Thoracic aorta (tissue), 2 donors: Measurements from ENCODE around the gene TRIM44. TPM values are rescaled to one million over a fixed set of nuclear protein-coding genes. Genes with fewer than 3 reads are reported as not detected.

Experiments
- ATAC-seq: fragments of 150-250 bp; one replicate; pipeline ENCODE4 v1.8.0; 2017; ENCODE audit warnings: low read depth; ENCODE audit not compliant: insufficient number of reproducible peaks, low FRiP score
- DNase-seq: peaks from one replicate; pipeline ENCODE4 v3.0.0-alpha.2; 2020; ENCODE audit warnings: low spot score
- H3K27ac ChIP-seq, 2 donors: fragments of 200-600 bp; sonication (generic); 1 replicate in 1 of 2; 2 replicates in 1 of 2; pipeline ENCODE4 v1.5.1; 2016; ENCODE audit warnings: mild to moderate bottlenecking in 2 of 2, moderate library complexity in 2 of 2
- H3K27me3 ChIP-seq: fragments of 200-600 bp; sonication (generic); replicated peaks from 2 replicates; pipeline ENCODE4 v1.6.0; 2016; ENCODE audit warnings: mild to moderate bottlenecking; ENCODE audit not compliant: insufficient read depth
- H3K36me3 ChIP-seq: fragments of 200-600 bp; sonication (generic); one replicate; pipeline ENCODE4 v1.5.1; 2016
- H3K4me1 ChIP-seq, 2 donors: fragments of 200-600 bp; sonication (generic); 1 replicate in 1 of 2; 2 replicates in 1 of 2; pipeline versions ENCODE4 v1.5.1 to v1.6.0; 2016; ENCODE audit warnings: low read depth in 2 of 2, mild to moderate bottlenecking in 1 of 2; ENCODE audit not compliant: control insufficient read depth in 1 of 2
- H3K4me3 ChIP-seq: fragments of 200-600 bp; sonication (generic); 2 replicates; pipeline ENCODE4 v1.5.1; 2016; ENCODE audit warnings: mild to moderate bottlenecking
- H3K9me3 ChIP-seq: fragments of 200-600 bp; sonication (generic); 2 replicates; pipeline ENCODE4 v1.5.1; 2016
- CTCF ChIP-seq: fragments of 200-600 bp; sonication (generic); IDR thresholded peaks from one replicate; pipeline ENCODE4 v1.5.1; 2019; ENCODE audit warnings: antibody characterized with exemption
- total RNA-seq, 2 donors: library from RNA; depleted of rRNA; stranded (reverse); fragments of >200 nt; gene quantifications; one replicate each; pipeline versions ENCODE4 v1.1.0 to v1.2.3, GENCODE V29; 2016

The TRIM44 gene
- total RNA-seq, 2 donors from 2014 or later: 26.0 to 26.8 TPM

- Histone ChIP-seq H3K4me3 (no peak overlapping the region), H3K27me3 (no peaks in the 10 kb centered on the region), H3K9me3 (no peaks in the 10 kb centered on the region), H3K27ac (no peak overlapping the region), H3K36me3 (no peaks in the 10 kb centered on the region), H3K4me1 (peaks cover 11 to 31% of the 10 kb centered on the region in 2 donors)
- no peak for ATAC-seq
- no peak for TF ChIP-seq CTCF
- DNase-seq: no peak
Observed at GRCh38 chr11:35678471-35678870, 15.9 kb downstream of the TRIM44 start.

GRCh38 chr11:35678975-35679374 lies 16.4 kb downstream of the TRIM44 start:
- ATAC-seq (no peak), DNase-seq (no peak)
- Histone ChIP-seq H3K4me3 (no peak overlapping the region), H3K4me1 (peaks cover 11 to 31% of the 10 kb centered on the region in 2 donors), H3K27me3 (no peaks in the 10 kb centered on the region), H3K36me3 (no peaks in the 10 kb centered on the region), H3K9me3 (no peaks in the 10 kb centered on the region), H3K27ac (no peak overlapping the region)
- no peak for TF ChIP-seq CTCF

GRCh38 chr11:35680506-35680905 lies 17.9 kb downstream of the TRIM44 start:
- H3K27ac ChIP-seq: no peak overlapping the region
- no peak for TF ChIP-seq CTCF
- ATAC-seq: no peak
- H3K36me3 ChIP-seq: no peaks in the 10 kb centered on the region
- no peak overlapping the region for H3K4me3 ChIP-seq
- DNase-seq: no peak
- H3K4me1 ChIP-seq: peaks cover 11 to 26% of the 10 kb centered on the region in 2 donors
- H3K9me3 ChIP-seq: no peaks in the 10 kb centered on the region
- no peaks in the 10 kb centered on the region for H3K27me3 ChIP-seq

- H3K36me3 ChIP-seq: no peaks in the 10 kb centered on the region
- H3K4me3 ChIP-seq: no peak overlapping the region
- no peak overlapping the region for H3K27ac ChIP-seq
- TF ChIP-seq CTCF: no peak
- no peak for DNase-seq
- no peaks in the 10 kb centered on the region for H3K9me3 ChIP-seq
- no peaks in the 10 kb centered on the region for H3K27me3 ChIP-seq
- no peak for ATAC-seq
- peaks cover 11 to 18% of the 10 kb centered on the region in 2 donors for H3K4me1 ChIP-seq
Observed at GRCh38 chr11:35681163-35681767, 18.7 kb downstream of the TRIM44 start.

GRCh38 chr11:35682230-35683173 lies 19.9 kb downstream of the TRIM44 start:
- no peaks in the 10 kb centered on the region for H3K27me3 ChIP-seq
- H3K36me3 ChIP-seq: no peaks in the 10 kb centered on the region
- peaks cover 9 to 10% of the 10 kb centered on the region in 2 donors for H3K4me1 ChIP-seq
- H3K27ac ChIP-seq: no peak overlapping the region
- ATAC-seq (no peak), DNase-seq (no peak)
- H3K4me3 ChIP-seq: no peak overlapping the region
- no peak for TF ChIP-seq CTCF
- H3K9me3 ChIP-seq: no peaks in the 10 kb centered on the region
